Testis (tissue), 2 donors: ENCODE results near the gene STK17B.

Experiments
- POLR2A ChIP-seq: fragments of 450-650 bp; IDR thresholded peaks from one replicate; pipeline ENCODE4 v1.6.1; 2017; ENCODE audit warnings: antibody characterized with exemption, mild to moderate bottlenecking, moderate library complexity
- TF ChIP-seq, protein P1 (sequence below), 3 experiments: fragments of 450-650 bp in 2 of 3; fragments of 200-600 bp in 1 of 3; sonication (generic) in 1 of 3; IDR thresholded peaks; one replicate each; pipeline ENCODE4 v1.5.1; 2016 to 2019; ENCODE audit warnings: antibody characterized with exemption in 3 of 3, mild to moderate bottlenecking in 2 of 3, moderate library complexity in 1 of 3

DNA sequence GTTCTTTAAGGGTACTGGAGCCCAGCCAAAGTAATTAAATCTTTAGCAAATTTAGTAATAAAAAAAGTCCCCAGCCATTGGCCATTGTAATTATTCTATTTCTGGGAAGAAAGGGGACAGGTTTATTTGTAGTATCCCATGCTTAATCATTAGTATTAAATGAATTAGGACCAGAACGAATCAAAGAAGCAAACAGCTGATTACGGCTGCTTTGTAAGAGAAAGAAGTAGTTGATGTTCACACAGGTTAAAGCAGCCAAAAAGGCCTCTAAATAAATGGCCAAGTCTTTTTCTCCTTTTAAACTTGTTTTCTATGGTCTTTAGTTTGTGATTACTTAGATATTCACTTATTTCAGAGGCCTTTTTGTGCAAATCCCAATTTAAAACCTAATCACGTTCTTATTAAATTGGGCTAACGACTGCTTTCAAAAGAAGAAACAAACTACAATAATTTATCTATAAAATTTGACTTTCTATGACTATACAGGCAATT is 54.1 kb downstream of the STK17B start:
- TF ChIP-seq, protein P1, sequence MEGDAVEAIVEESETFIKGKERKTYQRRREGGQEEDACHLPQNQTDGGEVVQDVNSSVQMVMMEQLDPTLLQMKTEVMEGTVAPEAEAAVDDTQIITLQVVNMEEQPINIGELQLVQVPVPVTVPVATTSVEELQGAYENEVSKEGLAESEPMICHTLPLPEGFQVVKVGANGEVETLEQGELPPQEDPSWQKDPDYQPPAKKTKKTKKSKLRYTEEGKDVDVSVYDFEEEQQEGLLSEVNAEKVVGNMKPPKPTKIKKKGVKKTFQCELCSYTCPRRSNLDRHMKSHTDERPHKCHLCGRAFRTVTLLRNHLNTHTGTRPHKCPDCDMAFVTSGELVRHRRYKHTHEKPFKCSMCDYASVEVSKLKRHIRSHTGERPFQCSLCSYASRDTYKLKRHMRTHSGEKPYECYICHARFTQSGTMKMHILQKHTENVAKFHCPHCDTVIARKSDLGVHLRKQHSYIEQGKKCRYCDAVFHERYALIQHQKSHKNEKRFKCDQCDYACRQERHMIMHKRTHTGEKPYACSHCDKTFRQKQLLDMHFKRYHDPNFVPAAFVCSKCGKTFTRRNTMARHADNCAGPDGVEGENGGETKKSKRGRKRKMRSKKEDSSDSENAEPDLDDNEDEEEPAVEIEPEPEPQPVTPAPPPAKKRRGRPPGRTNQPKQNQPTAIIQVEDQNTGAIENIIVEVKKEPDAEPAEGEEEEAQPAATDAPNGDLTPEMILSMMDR (IDR thresholded peaks at IDR 0.05), result no peak
- TF ChIP-seq POLR2A, result no peak
